Measurements from ENCODE around the gene PARVG. TPM values are rescaled to one million over a fixed set of nuclear protein-coding genes. Genes with fewer than 3 reads are reported as not detected.

The PARVG gene
- total RNA-seq, 2 donors from 2014 or later: 34.9 to 71.3 TPM

DNA sequence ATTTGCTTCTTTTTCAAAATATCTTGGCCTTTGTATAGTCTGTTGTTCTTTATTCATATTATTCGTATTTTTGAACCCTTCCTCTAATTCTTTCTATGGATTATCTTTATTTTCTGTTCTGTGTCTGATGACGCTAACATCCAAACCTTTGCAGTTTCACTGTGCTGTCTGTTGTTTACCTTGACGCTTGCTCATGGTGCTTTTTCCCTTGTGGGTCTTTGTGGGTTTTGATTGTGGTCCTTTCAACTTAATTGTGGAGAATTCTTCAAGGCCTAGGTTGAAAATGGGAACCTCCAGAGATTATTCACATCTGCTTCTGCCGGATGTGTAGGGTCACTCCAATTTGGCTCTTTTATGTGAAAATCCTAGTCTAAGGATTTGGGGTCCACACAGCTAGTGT, 34.6 kb downstream of the PARVG start:
- H3K4me3 ChIP-seq: no peak overlapping the region
- H3K9me3 ChIP-seq: no peaks in the 10 kb centered on the region
- no peak overlapping the region for H3K27ac ChIP-seq
- H3K36me3 ChIP-seq: no peaks in the 10 kb centered on the region
- ATAC-seq (ENCODE audit: insufficient number of reproducible peaks, low FRiP score, low read depth) (no peak), DNase-seq (ENCODE audit: low spot score) (no peak)
- no peaks in the 10 kb centered on the region for H3K27me3 ChIP-seq (replicated peaks; ENCODE audit: insufficient read depth)
- H3K4me1 ChIP-seq (ENCODE audit: control insufficient read depth in 1 of 2, low read depth in 2 of 2): peaks cover 11 to 26% of the 10 kb centered on the region in 2 donors
- TF ChIP-seq, protein P1, sequence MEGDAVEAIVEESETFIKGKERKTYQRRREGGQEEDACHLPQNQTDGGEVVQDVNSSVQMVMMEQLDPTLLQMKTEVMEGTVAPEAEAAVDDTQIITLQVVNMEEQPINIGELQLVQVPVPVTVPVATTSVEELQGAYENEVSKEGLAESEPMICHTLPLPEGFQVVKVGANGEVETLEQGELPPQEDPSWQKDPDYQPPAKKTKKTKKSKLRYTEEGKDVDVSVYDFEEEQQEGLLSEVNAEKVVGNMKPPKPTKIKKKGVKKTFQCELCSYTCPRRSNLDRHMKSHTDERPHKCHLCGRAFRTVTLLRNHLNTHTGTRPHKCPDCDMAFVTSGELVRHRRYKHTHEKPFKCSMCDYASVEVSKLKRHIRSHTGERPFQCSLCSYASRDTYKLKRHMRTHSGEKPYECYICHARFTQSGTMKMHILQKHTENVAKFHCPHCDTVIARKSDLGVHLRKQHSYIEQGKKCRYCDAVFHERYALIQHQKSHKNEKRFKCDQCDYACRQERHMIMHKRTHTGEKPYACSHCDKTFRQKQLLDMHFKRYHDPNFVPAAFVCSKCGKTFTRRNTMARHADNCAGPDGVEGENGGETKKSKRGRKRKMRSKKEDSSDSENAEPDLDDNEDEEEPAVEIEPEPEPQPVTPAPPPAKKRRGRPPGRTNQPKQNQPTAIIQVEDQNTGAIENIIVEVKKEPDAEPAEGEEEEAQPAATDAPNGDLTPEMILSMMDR (IDR thresholded peaks at IDR 0.05): no peak

DNA sequence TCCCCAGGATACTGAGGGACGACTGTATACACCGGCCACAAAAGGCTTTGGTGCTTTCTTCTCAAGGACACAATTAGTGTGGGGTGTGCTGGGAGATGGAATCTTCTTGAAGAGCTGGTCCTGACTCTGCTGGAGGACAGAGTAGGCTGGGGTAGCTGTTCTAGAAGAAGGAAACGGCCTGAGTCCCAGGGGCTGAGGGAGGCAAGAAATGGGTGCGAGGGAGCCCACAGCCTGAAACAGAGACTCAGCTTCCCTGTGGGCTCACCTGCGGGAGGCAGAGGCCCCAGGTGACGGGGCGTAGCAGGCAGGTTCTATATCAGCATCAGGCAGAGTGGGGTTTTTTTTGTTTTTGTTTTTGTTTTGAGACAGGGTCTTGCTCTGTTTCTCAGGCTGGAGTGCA, 36.6 kb downstream of the PARVG start:
- H3K27ac ChIP-seq: no peak overlapping the region
- no peaks in the 10 kb centered on the region for H3K36me3 ChIP-seq
- H3K4me1 ChIP-seq (ENCODE audit: control insufficient read depth in 1 of 2, low read depth in 2 of 2): peaks cover 6 to 8% of the 10 kb centered on the region in 2 donors
- no peaks in the 10 kb centered on the region for H3K27me3 ChIP-seq (replicated peaks; ENCODE audit: insufficient read depth)
- ATAC-seq (ENCODE audit: insufficient number of reproducible peaks, low FRiP score, low read depth): no peak
- DNase-seq (ENCODE audit: low spot score): no peak
- no peaks in the 10 kb centered on the region for H3K9me3 ChIP-seq
- TF ChIP-seq, protein P1 (IDR thresholded peaks at IDR 0.05): no peak
- H3K4me3 ChIP-seq: no peak overlapping the region

DNA sequence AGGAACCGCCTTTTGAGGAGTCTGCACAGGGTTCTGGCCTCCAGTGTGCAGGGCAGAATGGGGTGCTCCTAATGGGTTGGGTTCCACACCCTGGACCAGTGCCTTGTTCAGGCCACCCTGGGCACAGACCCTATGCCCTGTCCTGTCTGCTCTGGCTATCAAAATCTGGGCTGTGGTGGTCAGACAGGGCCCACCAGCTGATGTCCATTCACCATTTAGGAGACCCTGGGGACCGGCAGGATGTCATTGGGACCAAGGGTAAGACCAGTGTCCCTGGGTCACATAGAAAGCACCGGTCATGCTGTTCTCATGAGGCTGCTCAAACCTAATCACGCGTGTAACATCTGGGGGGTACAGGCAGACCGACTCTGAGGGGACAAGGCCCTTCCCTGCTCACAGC, 37.3 kb downstream of the PARVG start:
- ATAC-seq (ENCODE audit: insufficient number of reproducible peaks, low FRiP score, low read depth): no peak
- Histone ChIP-seq H3K27me3 (replicated peaks; ENCODE audit: insufficient read depth) (no peaks in the 10 kb centered on the region), H3K36me3 (no peaks in the 10 kb centered on the region), H3K4me3 (no peak overlapping the region), H3K27ac (no peak overlapping the region), H3K9me3 (no peaks in the 10 kb centered on the region), H3K4me1 (ENCODE audit: control insufficient read depth in 1 of 2, low read depth in 2 of 2) (peaks cover 0 to under 1% of the 10 kb centered on the region in 2 donors)
- TF ChIP-seq, protein P1 (IDR thresholded peaks at IDR 0.05): no peak
- no peak for DNase-seq (ENCODE audit: low spot score)

DNA sequence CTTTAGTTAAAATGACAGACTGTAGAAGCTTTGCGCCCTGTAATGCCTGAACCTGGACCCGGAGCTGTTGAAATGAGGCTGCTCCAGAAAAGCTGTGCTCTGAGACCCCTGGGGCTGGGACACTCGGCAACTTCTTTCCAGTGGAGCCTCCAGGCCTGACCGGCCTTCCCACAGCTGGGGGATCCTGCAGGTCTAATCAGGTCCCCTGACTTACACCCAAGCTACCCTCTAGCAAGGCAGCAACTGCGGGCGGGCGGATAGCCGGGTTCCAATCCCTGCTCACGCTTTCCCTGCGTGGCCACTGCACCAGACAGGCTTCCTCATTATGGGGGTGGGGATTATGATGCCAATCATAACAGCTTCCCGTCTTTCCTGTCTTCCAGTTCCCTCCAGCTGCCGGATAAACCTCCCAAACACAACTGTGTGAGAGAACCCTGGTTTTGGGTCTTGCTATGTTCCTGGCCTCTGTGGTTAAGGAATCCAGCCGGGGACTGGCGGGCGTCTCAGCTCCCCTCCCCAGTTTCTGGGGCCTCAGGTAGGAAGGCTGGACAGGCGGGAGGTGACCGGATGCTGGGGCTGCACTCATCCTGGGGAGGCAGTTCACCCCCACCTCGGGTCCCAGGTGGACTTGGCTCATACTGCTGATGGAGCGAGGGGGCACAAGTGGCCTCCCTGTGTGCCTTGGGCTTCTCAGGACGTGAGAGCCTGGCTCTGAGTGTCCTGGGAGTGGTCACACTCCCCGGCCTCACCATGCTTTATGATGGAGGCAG, 38.6 kb downstream of the PARVG start:
- no peaks in the 10 kb centered on the region for H3K36me3 ChIP-seq
- no peaks in the 10 kb centered on the region for H3K4me1 ChIP-seq (ENCODE audit: control insufficient read depth in 1 of 2, low read depth in 2 of 2)
- no peak overlapping the region for H3K4me3 ChIP-seq
- DNase-seq (ENCODE audit: low spot score) (no peak), ATAC-seq (ENCODE audit: insufficient number of reproducible peaks, low FRiP score, low read depth) (no peak)
- H3K27ac ChIP-seq: no peak overlapping the region
- TF ChIP-seq, protein P1 (IDR thresholded peaks at IDR 0.05): no peak
- H3K27me3 ChIP-seq (replicated peaks; ENCODE audit: insufficient read depth): no peaks in the 10 kb centered on the region
- no peaks in the 10 kb centered on the region for H3K9me3 ChIP-seq

DNA sequence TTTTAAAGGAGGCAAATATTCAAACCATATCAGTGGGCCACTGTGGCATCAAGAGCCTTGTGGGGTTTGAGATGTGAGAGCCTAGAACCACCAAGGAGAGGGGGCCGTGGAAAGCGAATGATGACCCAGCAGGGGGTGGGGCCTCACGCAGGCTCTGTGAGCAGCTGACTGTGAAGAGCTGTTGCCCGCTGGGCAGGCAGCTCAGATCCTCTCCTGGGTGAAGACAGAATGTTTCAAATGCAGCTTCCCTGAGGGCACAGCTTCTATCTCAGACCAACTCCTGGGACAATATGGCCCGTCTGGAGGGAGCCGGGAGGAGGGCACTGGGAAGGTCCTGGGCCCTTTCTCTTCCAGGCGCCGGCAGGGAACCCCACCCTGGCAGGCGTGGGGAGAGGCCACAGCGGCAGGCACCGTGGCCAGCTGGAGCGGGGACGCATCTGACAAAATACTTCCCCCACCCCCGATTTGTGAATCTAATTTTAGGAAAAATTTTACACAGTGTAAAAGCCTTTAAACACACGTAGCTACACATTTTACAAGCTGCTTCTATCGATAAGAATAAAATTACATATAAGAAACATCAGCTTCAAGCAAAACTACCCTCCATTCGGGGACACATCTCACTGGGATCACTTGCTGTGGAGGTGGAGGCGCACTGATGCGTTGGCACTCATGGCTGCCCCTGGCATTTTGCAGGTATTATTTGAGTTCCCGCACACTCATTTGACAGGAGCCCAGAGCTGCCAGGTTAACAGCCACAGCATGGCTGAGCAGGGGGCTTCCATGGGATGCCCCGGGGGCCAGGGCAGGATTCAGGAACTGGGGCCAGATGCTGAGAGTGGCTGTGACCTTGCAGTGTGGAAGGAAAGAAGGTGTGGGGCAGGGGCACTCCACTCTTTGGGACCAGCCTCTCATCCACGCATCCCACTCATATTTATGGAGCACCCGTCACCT, 40.3 kb downstream of the PARVG start:
- no peaks in the 10 kb centered on the region for H3K4me1 ChIP-seq (ENCODE audit: control insufficient read depth in 1 of 2, low read depth in 2 of 2)
- no peaks in the 10 kb centered on the region for H3K27me3 ChIP-seq (replicated peaks; ENCODE audit: insufficient read depth)
- ATAC-seq (ENCODE audit: insufficient number of reproducible peaks, low FRiP score, low read depth) (no peak), DNase-seq (ENCODE audit: low spot score) (no peak)
- H3K9me3 ChIP-seq: no peaks in the 10 kb centered on the region
- no peaks in the 10 kb centered on the region for H3K36me3 ChIP-seq
- no peak overlapping the region for H3K4me3 ChIP-seq
- no peak overlapping the region for H3K27ac ChIP-seq
- TF ChIP-seq, protein P1 (IDR thresholded peaks at IDR 0.05): no peak

All from thoracic aorta (tissue), 2 donors.